HG03060 (cell line): ENCODE results near the gene ARHGAP8.
"Not testable (repeated sequence)": the region's sequence is repeated elsewhere in the genome, so short reads cannot be mapped to it uniquely, and the experiment has no call there.

Source experiments
- ATAC-seq: cut with Tn5 transposase; IDR thresholded peaks from one replicate; pipeline ENCODE4 v1.9.1; 2021; ENCODE audit warnings: low read depth, moderate number of reproducible peaks; ENCODE audit not compliant: unreplicated experiment

ARHGAP8 gene

DNA sequence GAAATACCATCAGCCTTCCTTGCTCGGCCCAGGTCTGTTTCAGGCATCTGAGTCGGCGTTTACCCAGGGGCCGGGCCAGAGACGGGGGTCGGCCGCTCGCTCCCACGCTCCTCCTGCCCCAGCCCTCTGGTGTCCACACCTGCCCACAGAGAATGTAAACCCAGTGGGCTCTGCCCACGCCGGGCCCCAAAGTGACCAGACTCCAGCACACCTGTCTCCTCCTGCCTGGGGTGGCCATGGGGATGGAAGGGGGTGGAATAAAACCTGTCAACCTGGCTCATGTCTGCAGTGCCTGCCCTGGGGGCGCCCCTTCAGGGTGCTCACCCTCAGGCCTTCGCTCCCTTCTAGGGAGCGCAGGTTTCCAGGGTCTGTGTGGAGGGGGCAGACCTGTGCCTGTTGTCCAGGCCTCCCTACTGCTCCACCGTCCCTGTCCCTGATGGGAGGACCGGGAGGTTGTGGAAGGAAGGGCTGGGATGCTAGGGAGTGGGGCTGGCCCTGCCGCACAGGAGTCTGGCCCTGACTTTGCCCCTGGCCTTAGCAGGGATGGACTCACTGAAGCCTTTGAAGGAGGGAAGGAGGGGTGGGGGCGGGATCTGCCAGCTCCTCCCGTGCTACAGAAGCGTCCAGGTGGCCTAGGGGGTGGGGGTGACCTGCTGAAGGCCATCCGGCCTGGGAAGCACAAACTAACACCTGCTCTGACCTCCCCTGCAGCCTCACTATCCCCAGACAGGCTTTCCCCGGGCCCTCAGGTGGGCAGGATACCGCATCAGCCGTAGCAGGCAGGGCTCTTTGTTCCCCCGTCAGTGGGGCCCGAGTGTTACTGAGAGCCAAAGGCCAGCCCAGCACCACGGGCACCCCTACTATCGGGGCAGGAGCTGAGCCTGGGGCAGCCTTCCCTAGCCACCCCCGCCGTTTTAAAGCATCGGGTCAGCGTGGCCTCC is 14.7 kb upstream of the ARHGAP8 start:
- ATAC-seq = no peak

GRCh38 chr22:44738347-44738715 is 14.0 kb upstream of the ARHGAP8 start:
- ATAC-seq = no peak

GRCh38 chr22:44739024-44739423 is 13.4 kb upstream of the ARHGAP8 start:
- ATAC-seq = no peak

- not testable (repeated sequence) for ATAC-seq
Measured at GRCh38 chr22:44739666-44740065, 12.7 kb upstream of the ARHGAP8 start.

GRCh38 chr22:44740307-44740706 is 12.1 kb upstream of the ARHGAP8 start:
- ATAC-seq = no peak

GRCh38 chr22:44741929-44742328 is 10.4 kb upstream of the ARHGAP8 start:
- ATAC-seq = no peak

DNA sequence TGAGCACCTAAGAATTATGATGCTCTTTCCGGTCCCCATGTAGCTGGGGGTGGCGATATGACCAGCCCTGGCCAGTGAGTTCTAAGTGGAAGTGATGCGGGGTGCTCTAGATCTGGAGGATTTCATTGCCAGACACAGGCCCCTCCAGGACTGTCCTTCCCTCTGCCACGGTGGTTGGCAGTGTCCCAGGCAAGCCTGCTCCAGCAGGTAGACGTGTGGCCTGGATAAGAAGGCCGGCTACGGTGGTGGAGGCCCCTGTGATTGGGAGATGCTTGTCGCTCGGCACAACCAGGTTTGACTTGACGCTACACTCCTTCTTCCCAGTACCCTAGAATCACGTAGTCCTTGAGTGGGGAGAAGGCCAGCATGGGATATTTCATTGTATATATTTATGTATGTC is 9.1 kb upstream of the ARHGAP8 start:
- ATAC-seq = no peak

GRCh38 chr22:44743804-44744211 is 8.6 kb upstream of the ARHGAP8 start:
- no peak for ATAC-seq

GRCh38 chr22:44745853-44746789 is 6.3 kb upstream of the ARHGAP8 start:
- no peak for ATAC-seq

DNA sequence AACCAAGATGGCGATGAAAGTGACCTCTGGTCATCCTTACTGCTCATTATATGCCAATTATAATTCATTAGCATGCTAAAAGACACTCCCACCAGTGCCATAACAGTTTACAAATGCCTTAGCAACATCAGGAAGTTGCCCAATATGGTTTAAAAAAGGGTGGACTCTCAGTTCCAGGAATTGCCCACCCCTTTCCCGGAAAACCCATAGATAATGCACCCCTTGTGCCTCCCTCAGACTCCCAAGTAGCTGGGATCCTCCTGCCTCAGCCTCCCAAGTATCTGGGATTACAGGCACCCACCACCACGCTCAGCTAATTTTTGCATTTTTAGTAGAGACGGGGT is 4.6 kb upstream of the ARHGAP8 start:
- ATAC-seq = not testable (repeated sequence)

- no peak for ATAC-seq
Measured at GRCh38 chr22:44748524-44748923, 3.9 kb upstream of the ARHGAP8 start.

- no peak for ATAC-seq
Measured at GRCh38 chr22:44750481-44750880, 1.9 kb upstream of the ARHGAP8 start.

- ATAC-seq = no peak
Measured at GRCh38 chr22:44753189-44754042, 1.0 kb downstream of the ARHGAP8 start.

- ATAC-seq = no peak
Measured at GRCh38 chr22:44754998-44755397, 2.6 kb downstream of the ARHGAP8 start.

GRCh38 chr22:44755417-44755816 is 3.0 kb downstream of the ARHGAP8 start:
- no peak for ATAC-seq

DNA sequence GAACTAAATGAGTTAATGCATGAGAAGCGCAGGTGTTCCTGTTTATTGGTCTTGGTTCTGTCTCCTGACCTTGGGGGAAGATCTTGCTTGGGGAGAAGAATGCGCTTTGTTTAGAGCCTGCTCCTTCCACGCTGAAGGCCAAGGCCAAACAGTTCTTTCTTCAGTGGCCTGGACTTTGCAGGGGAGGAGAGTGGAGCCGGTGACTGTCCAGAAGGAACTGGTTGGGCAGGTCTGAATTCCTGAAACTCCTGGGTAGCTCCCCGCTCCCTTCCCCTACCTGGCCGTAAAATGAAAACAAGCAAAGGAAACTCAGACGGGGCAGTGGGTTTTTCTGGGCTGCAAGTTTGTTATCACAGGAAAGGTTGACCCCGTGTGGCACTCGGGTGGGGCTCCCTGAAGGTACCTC is 3.6 kb downstream of the ARHGAP8 start:
- ATAC-seq = no peak

GRCh38 chr22:44758344-44758973 is 6.1 kb downstream of the ARHGAP8 start:
- ATAC-seq = no peak

DNA sequence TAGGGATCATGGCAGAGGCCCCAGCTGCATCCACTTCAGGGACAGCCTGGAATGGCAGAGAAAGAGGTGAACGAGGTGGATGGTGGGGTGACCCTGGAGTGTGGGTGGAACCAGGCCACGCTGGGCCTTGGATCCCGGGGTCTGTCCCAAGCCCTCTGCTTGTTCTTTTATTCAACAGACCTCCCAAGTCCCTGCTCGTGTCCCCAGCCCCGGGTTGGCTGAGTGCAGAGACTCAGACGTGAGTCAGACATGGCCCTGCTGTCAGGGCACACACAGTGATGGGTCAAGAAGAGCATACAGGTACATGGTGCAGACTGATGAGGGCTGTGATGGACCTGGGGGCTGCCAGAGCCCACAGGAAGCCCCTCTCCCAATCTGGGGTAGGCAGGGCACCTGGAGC is 6.6 kb downstream of the ARHGAP8 start:
- ATAC-seq = no peak

DNA sequence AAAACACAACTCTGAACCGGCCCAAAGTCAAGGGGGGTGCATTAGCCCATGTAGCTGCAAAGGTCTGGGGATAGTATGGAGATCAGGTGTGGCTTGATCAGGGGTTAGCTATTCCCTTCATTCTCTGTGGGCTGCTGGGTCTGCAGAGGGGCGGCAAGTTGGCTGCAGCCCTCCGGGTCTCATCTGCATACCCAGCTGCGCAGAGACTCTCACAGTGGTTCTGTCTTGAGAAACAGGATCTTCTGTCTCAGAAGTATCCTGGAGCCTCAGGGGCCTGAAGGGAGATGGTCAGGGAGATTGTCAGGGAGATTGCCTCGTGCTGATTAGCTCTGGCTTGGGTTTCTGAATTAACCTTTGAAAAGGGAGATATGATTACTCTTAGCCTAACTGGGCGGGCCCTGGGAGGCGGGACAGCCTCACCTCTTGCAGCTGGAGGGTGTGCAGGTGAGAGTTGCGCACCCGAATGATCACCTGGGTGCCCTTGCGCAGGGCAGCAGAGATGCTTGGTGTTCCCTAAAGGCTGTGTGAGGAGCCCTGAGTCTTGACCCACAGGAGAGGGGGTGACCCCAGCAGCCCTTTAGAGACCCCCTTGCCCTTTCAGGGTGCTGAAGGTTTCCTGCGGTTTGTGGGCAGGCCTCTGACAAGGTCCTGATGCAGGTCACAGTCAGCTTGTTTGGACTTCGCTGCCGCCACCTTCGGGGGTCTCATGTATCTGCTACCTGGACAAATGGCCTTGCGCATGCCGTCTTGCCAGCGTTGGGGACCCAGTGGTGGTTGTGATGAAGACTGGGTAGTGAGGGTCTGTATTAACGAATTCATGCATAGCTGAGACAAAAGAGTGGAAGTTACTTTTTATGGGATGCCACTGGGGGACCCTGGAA is 7.3 kb downstream of the ARHGAP8 start:
- no peak for ATAC-seq
